ENCODE data around the gene MOB1B. TPM values are rescaled to one million over a fixed set of nuclear protein-coding genes. Genes with fewer than 3 reads are reported as not detected.

Gene MOB1B
- total RNA-seq, 1 experiment from 2014 or later: 14.5 TPM

DNA sequence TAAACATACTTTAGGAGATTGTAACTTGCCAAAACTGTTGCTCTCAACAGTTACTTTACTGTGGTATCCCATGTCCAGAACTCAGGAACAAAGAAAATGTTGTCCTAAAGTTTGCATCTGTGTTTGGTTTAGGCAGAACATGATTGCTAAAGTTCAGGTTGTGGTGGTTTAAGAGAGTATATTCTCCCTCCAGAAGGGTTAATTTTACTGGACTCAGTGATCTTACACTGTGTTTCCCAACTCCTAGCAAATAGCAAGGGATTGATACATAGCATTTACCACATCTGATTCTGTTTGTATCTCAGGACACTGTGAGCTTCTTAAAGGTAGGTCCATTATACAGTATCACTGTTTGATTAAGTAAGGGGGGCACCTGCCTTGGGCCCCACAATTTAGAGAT lies 78.0 kb downstream of the MOB1B start:
- CTCF ChIA-PET: no interaction called here
- H3K27me3 ChIP-seq (ENCODE audit: insufficient read depth, low read depth): no peaks in the 10 kb centered on the region
- H3K4me1 ChIP-seq (replicated peaks; ENCODE audit: insufficient read depth): no peaks in the 10 kb centered on the region
- no peak overlapping the region for H3K4me3 ChIP-seq
- H3K9me2 ChIP-seq (ENCODE audit: insufficient read depth): no peaks in the 10 kb centered on the region
- H3K27ac ChIP-seq: no peak overlapping the region
- TF ChIP-seq EZH2 (IDR thresholded peaks at IDR 0.05; ENCODE audit: low read depth): no peak
- TF ChIP-seq, protein P1, sequence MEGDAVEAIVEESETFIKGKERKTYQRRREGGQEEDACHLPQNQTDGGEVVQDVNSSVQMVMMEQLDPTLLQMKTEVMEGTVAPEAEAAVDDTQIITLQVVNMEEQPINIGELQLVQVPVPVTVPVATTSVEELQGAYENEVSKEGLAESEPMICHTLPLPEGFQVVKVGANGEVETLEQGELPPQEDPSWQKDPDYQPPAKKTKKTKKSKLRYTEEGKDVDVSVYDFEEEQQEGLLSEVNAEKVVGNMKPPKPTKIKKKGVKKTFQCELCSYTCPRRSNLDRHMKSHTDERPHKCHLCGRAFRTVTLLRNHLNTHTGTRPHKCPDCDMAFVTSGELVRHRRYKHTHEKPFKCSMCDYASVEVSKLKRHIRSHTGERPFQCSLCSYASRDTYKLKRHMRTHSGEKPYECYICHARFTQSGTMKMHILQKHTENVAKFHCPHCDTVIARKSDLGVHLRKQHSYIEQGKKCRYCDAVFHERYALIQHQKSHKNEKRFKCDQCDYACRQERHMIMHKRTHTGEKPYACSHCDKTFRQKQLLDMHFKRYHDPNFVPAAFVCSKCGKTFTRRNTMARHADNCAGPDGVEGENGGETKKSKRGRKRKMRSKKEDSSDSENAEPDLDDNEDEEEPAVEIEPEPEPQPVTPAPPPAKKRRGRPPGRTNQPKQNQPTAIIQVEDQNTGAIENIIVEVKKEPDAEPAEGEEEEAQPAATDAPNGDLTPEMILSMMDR (conservative IDR thresholded peaks at IDR 0.05): no peak
- POLR2A ChIA-PET (ENCODE audit: unreplicated experiment): no interaction called here
- H3F3A ChIP-seq (ENCODE audit: insufficient read depth, low read depth): no peaks in the 10 kb centered on the region
- H3K36me3 ChIP-seq (ENCODE audit: low read depth): no peaks in the 10 kb centered on the region
- H2AFZ ChIP-seq: no peak overlapping the region
- H3K9me3 ChIP-seq (ENCODE audit: insufficient read depth, low read depth): no peaks in the 10 kb centered on the region
- no peaks in the 10 kb centered on the region for H4K20me1 ChIP-seq (ENCODE audit: insufficient read depth)
- no peaks in the 10 kb centered on the region for H3K79me2 ChIP-seq (ENCODE audit: low read depth)
- no TSS peak for BruUV-seq (replicated peaks)
- no peak for DNase-seq
- intact Hi-C loops (cut with micrococcal nuclease; ENCODE audit: unreplicated experiment): no loop called here
- no peak overlapping the region for H3K4me2 ChIP-seq

DNA sequence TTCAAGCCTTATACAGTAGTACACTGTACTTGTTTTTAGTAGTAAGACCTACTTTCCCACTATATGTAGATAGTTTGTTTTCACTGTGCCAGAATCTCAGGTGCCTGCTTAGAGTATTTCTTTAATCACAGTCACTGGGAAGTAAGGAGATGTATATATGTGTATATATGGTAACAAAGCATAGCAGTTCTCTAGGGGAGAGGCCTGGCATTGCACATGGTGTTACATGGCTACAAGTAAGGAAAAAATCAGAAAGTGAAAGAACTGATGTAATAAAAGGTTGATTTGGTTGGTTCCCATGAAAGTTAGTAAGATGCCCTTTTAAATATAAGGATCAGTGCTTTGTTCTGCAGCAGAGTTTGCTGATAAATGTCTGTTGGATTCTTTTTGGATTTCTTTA lies 81.9 kb downstream of the MOB1B start:
- Histone ChIP-seq H3K27ac (no peak overlapping the region), H3K4me2 (no peak overlapping the region), H3K36me3 (ENCODE audit: low read depth) (no peaks in the 10 kb centered on the region), H3K9me2 (ENCODE audit: insufficient read depth) (no peaks in the 10 kb centered on the region), H3K27me3 (ENCODE audit: insufficient read depth, low read depth) (no peaks in the 10 kb centered on the region), H3K4me3 (no peak overlapping the region), H2AFZ (no peak overlapping the region), H3K9me3 (ENCODE audit: insufficient read depth, low read depth) (no peaks in the 10 kb centered on the region), H3K4me1 (replicated peaks; ENCODE audit: insufficient read depth) (no peaks in the 10 kb centered on the region), H3K79me2 (ENCODE audit: low read depth) (no peaks in the 10 kb centered on the region), H4K20me1 (ENCODE audit: insufficient read depth) (no peaks in the 10 kb centered on the region), H3F3A (ENCODE audit: insufficient read depth, low read depth) (no peaks in the 10 kb centered on the region)
- ChIA-PET POLR2A (ENCODE audit: unreplicated experiment) (no interaction called here), CTCF (no interaction called here)
- BruUV-seq (replicated peaks): no TSS peak
- TF ChIP-seq, protein P1 (conservative IDR thresholded peaks at IDR 0.05): no peak
- TF ChIP-seq EZH2 (IDR thresholded peaks at IDR 0.05; ENCODE audit: low read depth): no peak
- DNase-seq: no peak
- intact Hi-C loops (cut with micrococcal nuclease; ENCODE audit: unreplicated experiment): no loop called here

DNA sequence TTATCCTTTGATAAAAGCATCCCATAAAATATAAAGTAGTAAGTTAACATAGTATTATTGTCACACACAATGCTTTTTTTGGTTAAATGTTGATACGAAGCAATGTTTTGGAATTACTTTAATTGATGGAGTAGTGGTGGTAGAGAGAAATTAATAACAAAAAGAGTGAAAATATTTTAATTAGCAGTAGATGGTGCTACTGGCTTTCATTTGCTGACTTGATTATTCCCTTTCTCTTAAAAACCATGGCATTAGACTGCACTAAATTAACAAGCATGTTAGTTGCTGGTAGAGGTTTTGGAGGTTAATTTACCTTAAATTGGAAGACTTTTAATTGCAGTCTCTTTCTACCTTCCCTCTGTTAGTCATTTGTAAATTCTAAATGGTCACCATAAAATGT lies 82.4 kb downstream of the MOB1B start:
- no peak for DNase-seq
- ChIA-PET CTCF (no interaction called here), POLR2A (ENCODE audit: unreplicated experiment) (no interaction called here)
- no peak overlapping the region for H3K4me3 ChIP-seq
- TF ChIP-seq, protein P1 (conservative IDR thresholded peaks at IDR 0.05): no peak
- no peak for TF ChIP-seq EZH2 (IDR thresholded peaks at IDR 0.05; ENCODE audit: low read depth)
- H3K36me3 ChIP-seq (ENCODE audit: low read depth): no peaks in the 10 kb centered on the region
- H3K79me2 ChIP-seq (ENCODE audit: low read depth): no peaks in the 10 kb centered on the region
- H2AFZ ChIP-seq: no peak overlapping the region
- no peaks in the 10 kb centered on the region for H3F3A ChIP-seq (ENCODE audit: insufficient read depth, low read depth)
- H3K4me1 ChIP-seq (replicated peaks; ENCODE audit: insufficient read depth): no peaks in the 10 kb centered on the region
- H4K20me1 ChIP-seq (ENCODE audit: insufficient read depth): no peaks in the 10 kb centered on the region
- intact Hi-C loops (cut with micrococcal nuclease; ENCODE audit: unreplicated experiment): no loop called here
- no peak overlapping the region for H3K4me2 ChIP-seq
- no peaks in the 10 kb centered on the region for H3K27me3 ChIP-seq (ENCODE audit: insufficient read depth, low read depth)
- H3K27ac ChIP-seq: no peak overlapping the region
- no peaks in the 10 kb centered on the region for H3K9me3 ChIP-seq (ENCODE audit: insufficient read depth, low read depth)
- no TSS peak for BruUV-seq (replicated peaks)
- H3K9me2 ChIP-seq (ENCODE audit: insufficient read depth): no peaks in the 10 kb centered on the region
